Hepatocyte (in vitro differentiated cells): ENCODE measurements around the gene KIRREL3. TPM values are rescaled to one million over a fixed set of nuclear protein-coding genes. Genes with fewer than 3 reads are reported as not detected.

Experiments used
- DNase-seq: peaks from one replicate; pipeline ENCODE4 v3.0.0-alpha.2; 2016; ENCODE audit warnings: low spot score
- H2AFZ ChIP-seq: fragments of 200-600 bp; sonication (generic); 2 replicates; pipeline ENCODE4 v1.6.0; 2016; ENCODE audit warnings: antibody characterized with exemption, mild to moderate bottlenecking
- H3K27ac ChIP-seq: fragments of 200-600 bp; sonication (generic); 2 replicates; pipeline ENCODE4 v1.5.1; 2016; ENCODE audit warnings: mild to moderate bottlenecking
- H3K27me3 ChIP-seq: fragments of 200-600 bp; sonication (generic); 2 replicates; pipeline ENCODE4 v1.6.1; 2016
- H3K36me3 ChIP-seq: fragments of 200-600 bp; sonication (generic); replicated peaks from 2 replicates; pipeline ENCODE4 v1.5.1; 2016; ENCODE audit warnings: low read depth; ENCODE audit not compliant: insufficient read depth
- H3K4me1 ChIP-seq: fragments of 200-600 bp; sonication (generic); 2 replicates; pipeline ENCODE4 v1.5.1; 2016; ENCODE audit warnings: mild to moderate bottlenecking, moderate library complexity; ENCODE audit not compliant: insufficient read depth
- H3K4me2 ChIP-seq: fragments of 200-600 bp; sonication (generic); 2 replicates; pipeline ENCODE4 v1.6.0; 2016
- H3K4me3 ChIP-seq: fragments of 200-600 bp; sonication (generic); 2 replicates; pipeline ENCODE4 v1.5.1; 2016; ENCODE audit warnings: mild to moderate bottlenecking
- H3K79me2 ChIP-seq: fragments of 200-600 bp; sonication (generic); 2 replicates; pipeline ENCODE4 v1.6.0; 2017; ENCODE audit warnings: mild to moderate bottlenecking
- H3K9me2 ChIP-seq: fragments of 200-600 bp; sonication (generic); replicated peaks from 2 replicates; pipeline ENCODE4 v1.6.0; 2017; ENCODE audit warnings: mild to moderate bottlenecking; ENCODE audit not compliant: insufficient read depth
- H3K9me3 ChIP-seq: fragments of 200-600 bp; sonication (generic); 2 replicates; pipeline ENCODE4 v1.5.1; 2016; ENCODE audit warnings: low read depth, mild to moderate bottlenecking
- H4K20me1 ChIP-seq: fragments of 200-600 bp; sonication (generic); 2 replicates; pipeline ENCODE4 v1.6.0; 2016; ENCODE audit warnings: mild to moderate bottlenecking; ENCODE audit not compliant: insufficient read depth, poor library complexity, severe bottlenecking
- CTCF ChIP-seq: fragments of 200-600 bp; sonication (generic); IDR thresholded peaks from 2 replicates; pipeline ENCODE4 v1.5.1; 2016; ENCODE audit warnings: antibody characterized with exemption, mild to moderate bottlenecking; ENCODE audit not compliant: poor library complexity
- EZH2 ChIP-seq: fragments of 200-600 bp; sonication (generic); IDR thresholded peaks from 2 replicates; pipeline ENCODE4 v1.6.1; 2016; ENCODE audit warnings: antibody characterized with exemption, mild to moderate bottlenecking, borderline replicate concordance
- EZH2phosphoT487 ChIP-seq: fragments of 200-600 bp; sonication (generic); IDR thresholded peaks from one replicate; pipeline ENCODE4 v1.6.1; 2018; ENCODE audit warnings: antibody characterized with exemption, mild to moderate bottlenecking, low read depth, moderate library complexity; ENCODE audit not compliant: unreplicated experiment, severe bottlenecking
- WGBS: methylation state at CpG from one replicate; pipeline ENCODE4 v1.1.6; 2016; ENCODE audit warnings: low lambda C conversion rate; ENCODE audit errors: missing lambda C conversion rate; 5-methylcytosine and 5-hydroxymethylcytosine counted together
- polyA plus RNA-seq: library from polyadenylated mRNA; unstranded; fragments of >200 nt; fragmentation: Nextera tagmentation; extraction: Ambion mirVana; gene quantifications from 2 replicates; pipeline ENCODE4 v1.2.1, GENCODE V29; 2016
- total RNA-seq: library from RNA; depleted of rRNA; stranded (reverse); fragments of >200 nt; gene quantifications from 2 replicates; pipeline ENCODE4 v1.2.3, GENCODE V29; 2014

The KIRREL3 gene
- total and polyA plus RNA-seq, 2 experiments from 2014 or later = 0.33 to 0.86 TPM

DNA sequence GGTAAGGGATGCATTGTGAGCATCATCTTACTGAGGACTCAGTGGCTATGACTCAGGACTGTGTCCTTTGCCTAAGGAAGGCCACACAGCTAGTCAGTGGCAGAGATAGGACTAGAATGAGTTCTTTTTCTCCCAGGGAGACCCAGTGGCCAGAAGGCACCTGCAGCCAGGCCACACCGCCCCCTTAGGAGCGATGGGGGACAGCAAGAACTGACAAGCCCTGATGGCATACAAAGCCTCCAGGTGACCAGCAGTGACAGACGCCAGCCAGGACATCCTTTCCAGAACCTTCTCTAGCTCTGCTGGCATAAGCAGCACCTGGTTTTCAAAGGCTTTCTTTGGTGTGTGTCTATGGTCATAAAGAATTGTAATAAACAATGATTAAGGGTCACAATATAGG, 405.0 kb downstream of the KIRREL3 start:
- Histone ChIP-seq H3K27ac (no peak overlapping the region), H3K4me1 (no peaks in the 10 kb centered on the region), H3K27me3 (peaks cover 8% of the 10 kb centered on the region), H2AFZ (no peak overlapping the region), H3K9me2 (no peaks in the 10 kb centered on the region), H3K36me3 (no peaks in the 10 kb centered on the region), H3K79me2 (no peaks in the 10 kb centered on the region), H4K20me1 (no peaks in the 10 kb centered on the region), H3K4me2 (no peak overlapping the region), H3K4me3 (no peak overlapping the region), H3K9me3 (no peaks in the 10 kb centered on the region)
- no peak for DNase-seq
- WGBS = 84% methylated on average over 3 of the region's 3 CpGs
- TF ChIP-seq EZH2 = no peak
- TF ChIP-seq EZH2phosphoT487 = no peak
- no peak for TF ChIP-seq CTCF

DNA sequence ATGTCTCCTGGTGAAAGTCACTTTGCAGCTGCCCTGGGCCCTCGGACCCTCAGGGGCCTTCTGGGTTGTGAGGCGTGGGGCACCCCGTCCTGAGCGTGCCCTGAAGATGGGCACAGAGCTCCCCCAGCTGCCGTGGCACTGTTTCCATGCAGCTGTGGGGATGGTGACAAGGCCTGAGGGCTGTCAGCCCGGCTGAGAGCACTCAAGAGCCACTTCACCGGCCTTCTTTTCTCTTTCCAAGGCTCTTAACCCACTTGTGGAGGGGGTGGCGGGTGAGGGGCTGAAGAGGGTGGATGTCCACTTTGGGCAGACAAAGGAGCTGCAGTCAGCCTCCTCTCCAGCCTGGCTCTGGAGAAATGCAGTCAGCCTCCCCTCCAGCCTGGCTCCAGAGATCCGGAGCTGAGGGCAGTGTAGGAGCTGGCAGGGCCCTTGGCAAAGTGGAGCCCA, 405.6 kb downstream of the KIRREL3 start:
- H3K27me3 ChIP-seq = peaks cover 2% of the 10 kb centered on the region
- H3K36me3 ChIP-seq = no peaks in the 10 kb centered on the region
- H3K27ac ChIP-seq = no peak overlapping the region
- no peaks in the 10 kb centered on the region for H3K79me2 ChIP-seq
- no peaks in the 10 kb centered on the region for H3K9me2 ChIP-seq
- no peaks in the 10 kb centered on the region for H3K9me3 ChIP-seq
- H3K4me1 ChIP-seq = no peaks in the 10 kb centered on the region
- no peak for DNase-seq
- no peak overlapping the region for H3K4me2 ChIP-seq
- H2AFZ ChIP-seq = no peak overlapping the region
- H4K20me1 ChIP-seq = no peaks in the 10 kb centered on the region
- TF ChIP-seq CTCF = no peak
- no peak for TF ChIP-seq EZH2
- TF ChIP-seq EZH2phosphoT487 = no peak
- WGBS = 90% methylated on average over 9 of the region's 9 CpGs
- no peak overlapping the region for H3K4me3 ChIP-seq

DNA sequence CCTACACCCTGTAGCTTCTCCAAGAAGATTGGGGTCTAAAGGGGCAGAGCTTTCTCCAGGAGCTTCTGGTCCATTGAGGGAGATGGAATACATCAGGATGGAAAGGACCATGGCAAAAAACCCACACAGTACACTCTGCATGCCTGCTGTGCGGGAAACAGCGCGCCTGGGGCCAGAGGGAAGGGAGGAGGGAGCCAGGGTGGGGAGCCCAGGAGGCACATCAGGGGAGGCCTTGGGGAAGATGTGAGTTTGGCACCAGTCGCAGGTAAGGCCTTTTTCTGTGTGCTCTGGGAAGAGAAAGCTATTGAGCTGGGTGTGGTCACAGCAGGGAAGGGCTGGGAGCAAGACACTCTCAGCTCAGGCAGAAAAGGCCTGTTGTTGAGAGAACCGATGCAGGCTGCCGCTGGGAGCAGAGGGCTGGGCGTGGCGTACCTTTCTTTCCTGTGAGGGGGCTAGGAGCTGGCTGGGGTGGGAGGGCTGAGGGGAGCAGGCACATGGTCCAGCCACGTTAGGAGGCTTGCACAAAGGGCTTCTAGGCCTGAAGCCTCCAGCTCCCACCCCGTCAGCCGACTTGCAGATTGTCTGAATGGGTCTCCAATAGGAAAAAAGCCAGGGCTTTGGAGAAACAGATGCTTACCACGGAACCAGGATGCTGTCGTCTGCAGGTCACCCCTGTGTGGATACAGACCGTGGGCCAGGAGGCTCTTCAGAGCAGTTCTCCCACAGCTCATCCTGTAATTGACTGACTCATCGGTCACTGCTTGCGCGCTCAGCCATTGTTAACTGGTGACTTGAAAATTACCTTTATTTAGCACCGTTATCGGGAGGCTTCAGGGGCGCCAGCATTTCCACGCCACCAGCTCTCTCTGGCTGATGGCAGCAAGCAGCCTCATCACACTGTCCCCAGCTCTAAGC, 407.8 kb downstream of the KIRREL3 start:
- Histone ChIP-seq H3K79me2 (no peaks in the 10 kb centered on the region), H3K4me2 (no peak overlapping the region), H4K20me1 (no peaks in the 10 kb centered on the region), H3K4me3 (no peak overlapping the region), H3K9me2 (no peaks in the 10 kb centered on the region), H3K36me3 (no peaks in the 10 kb centered on the region), H3K27me3 (no peaks in the 10 kb centered on the region), H3K4me1 (no peaks in the 10 kb centered on the region), H2AFZ (no peak overlapping the region), H3K9me3 (no peaks in the 10 kb centered on the region), H3K27ac (no peak overlapping the region)
- no peak for DNase-seq
- 76% methylated on average over 20 of the region's 21 CpGs for WGBS
- TF ChIP-seq CTCF (no peak), EZH2phosphoT487 (no peak), EZH2 (no peak)
